Caco-2 (cell line): ENCODE measurements around the gene COL9A3. TPM values are rescaled to one million over a fixed set of nuclear protein-coding genes. Genes with fewer than 3 reads are reported as not detected.

Experiments
- BruUV-seq: library from RNA; stranded (reverse); fragments of 400-500 nt; replicated peaks from 2 replicates; lab custom pipeline; 2021; lab: Mats Ljungman, UMichigan
- CTCF ChIA-PET: fragments of 300-600 bp; sonication (Branson Sonifier 250); formaldehyde crosslinking; loops from one replicate; lab custom pipeline; 2022; ENCODE audit warnings: antibody characterized with exemption; lab: Charles Lee
- POLR2A ChIA-PET: fragments of 300-600 bp; sonication (Branson Sonifier 250); formaldehyde crosslinking; loops from one replicate; lab custom pipeline; 2022; ENCODE audit warnings: antibody characterized with exemption; lab: Charles Lee
- DNase-seq, 2 experiments: peaks; one replicate each; pipeline versions ENCODE4 v3.0.0 to v3.0.0-alpha.2; 2020 to 2022
- H3K27me3 ChIP-seq: replicated peaks from 2 replicates; pipeline ENCODE4 v1.6.0; 2011; ENCODE audit warnings: low read length; ENCODE audit not compliant: control insufficient read depth, insufficient read depth
- H3K36me3 ChIP-seq: 2 replicates; pipeline ENCODE4 v1.5.1; 2011; ENCODE audit warnings: low read length; ENCODE audit not compliant: control insufficient read depth, insufficient read depth
- H3K4me1 ChIP-seq: fragments of 250-450 bp; sonication (Bioruptor Pico); 2 replicates; pipeline ENCODE4 v1.5.1; 2020; ENCODE audit warnings: mild to moderate bottlenecking
- H3K4me3 ChIP-seq: 2 replicates; pipeline ENCODE4 v1.5.1; 2011; ENCODE audit warnings: low read depth, mild to moderate bottlenecking, control low read depth, low read length
- H3K9me3 ChIP-seq: fragments of 250-450 bp; sonication (Bioruptor Pico); 2 replicates; pipeline ENCODE4 v1.5.1; 2020; ENCODE audit warnings: mild to moderate bottlenecking, moderate library complexity
- H3K27ac Mint-ChIP-seq: one replicate; pipeline ENCODE4 v1.8.0; 2022; ENCODE audit warnings: mixed read lengths; ENCODE audit not compliant: unreplicated experiment
- H3K27me3 Mint-ChIP-seq: one replicate; pipeline ENCODE4 v1.8.0; 2022; ENCODE audit warnings: mixed read lengths; ENCODE audit not compliant: insufficient read depth, unreplicated experiment
- H3K36me3 Mint-ChIP-seq: one replicate; pipeline ENCODE4 v1.8.0; 2022; ENCODE audit warnings: mild to moderate bottlenecking, mixed read lengths; ENCODE audit not compliant: insufficient read depth, unreplicated experiment
- H3K4me1 Mint-ChIP-seq: one replicate; pipeline ENCODE4 v1.8.0; 2022; ENCODE audit warnings: low read depth, mixed read lengths; ENCODE audit not compliant: unreplicated experiment
- H3K4me3 Mint-ChIP-seq: one replicate; pipeline ENCODE4 v1.8.0; 2022; ENCODE audit warnings: mild to moderate bottlenecking, moderate library complexity, mixed read lengths; ENCODE audit not compliant: unreplicated experiment
- H3K9me3 Mint-ChIP-seq: one replicate; pipeline ENCODE4 v1.8.0; 2022; ENCODE audit warnings: mixed read lengths; ENCODE audit not compliant: unreplicated experiment
- intact Hi-C: fragments of 100-400 bp; cut with micrococcal nuclease; formaldehyde crosslinking; loops from one replicate; pipeline ENCODE4 v1.10.0; 2022; ENCODE audit not compliant: unreplicated experiment
- total RNA-seq: library from RNA; stranded (reverse); gene quantifications from 2 replicates; pipeline ENCODE4 v1.2.3, GENCODE V29; 2022
- TF ChIP-seq, protein P1 (sequence below), 2 experiments: fragments of 200-600 bp in 1 of 2; IDR thresholded peaks; 1 replicate in 1 of 2; 2 replicates in 1 of 2; pipeline versions ENCODE4 v1.5.1 to v1.8.0; 2011 to 2022; ENCODE audit warnings: antibody characterized with exemption in 1 of 2, control low read depth in 1 of 2, inconsistent platforms in 1 of 2, low read depth in 1 of 2, low read length in 1 of 2, mild to moderate bottlenecking in 1 of 2, moderate library complexity in 1 of 2; ENCODE audit not compliant: insufficient read depth in 1 of 2, severe bottlenecking in 1 of 2, unreplicated experiment in 1 of 2

COL9A3 gene
- total RNA-seq, 1 experiment from 2014 or later: 6.4 TPM

GRCh38 chr20:62820208-62820961, 3.5 kb downstream of the COL9A3 start:
- ChIA-PET CTCF (no interaction called here), POLR2A (no interaction called here)
- no peaks in the 10 kb centered on the region for H3K27me3 Mint-ChIP-seq
- TF ChIP-seq, protein P1, sequence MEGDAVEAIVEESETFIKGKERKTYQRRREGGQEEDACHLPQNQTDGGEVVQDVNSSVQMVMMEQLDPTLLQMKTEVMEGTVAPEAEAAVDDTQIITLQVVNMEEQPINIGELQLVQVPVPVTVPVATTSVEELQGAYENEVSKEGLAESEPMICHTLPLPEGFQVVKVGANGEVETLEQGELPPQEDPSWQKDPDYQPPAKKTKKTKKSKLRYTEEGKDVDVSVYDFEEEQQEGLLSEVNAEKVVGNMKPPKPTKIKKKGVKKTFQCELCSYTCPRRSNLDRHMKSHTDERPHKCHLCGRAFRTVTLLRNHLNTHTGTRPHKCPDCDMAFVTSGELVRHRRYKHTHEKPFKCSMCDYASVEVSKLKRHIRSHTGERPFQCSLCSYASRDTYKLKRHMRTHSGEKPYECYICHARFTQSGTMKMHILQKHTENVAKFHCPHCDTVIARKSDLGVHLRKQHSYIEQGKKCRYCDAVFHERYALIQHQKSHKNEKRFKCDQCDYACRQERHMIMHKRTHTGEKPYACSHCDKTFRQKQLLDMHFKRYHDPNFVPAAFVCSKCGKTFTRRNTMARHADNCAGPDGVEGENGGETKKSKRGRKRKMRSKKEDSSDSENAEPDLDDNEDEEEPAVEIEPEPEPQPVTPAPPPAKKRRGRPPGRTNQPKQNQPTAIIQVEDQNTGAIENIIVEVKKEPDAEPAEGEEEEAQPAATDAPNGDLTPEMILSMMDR (IDR thresholded peaks at IDR 0.05; ENCODE audit: insufficient read depth in 1 of 2, low read depth in 1 of 2, low read length in 1 of 2, severe bottlenecking in 1 of 2, unreplicated experiment in 1 of 2): no peak
- H3K9me3 Mint-ChIP-seq: no peaks in the 10 kb centered on the region
- H3K36me3 ChIP-seq: no peaks in the 10 kb centered on the region
- no peaks in the 10 kb centered on the region for H3K27me3 ChIP-seq
- no peak overlapping the region for H3K27ac Mint-ChIP-seq
- peaks cover 22% of the 10 kb centered on the region for H3K4me1 ChIP-seq
- H3K9me3 ChIP-seq: no peaks in the 10 kb centered on the region
- peaks cover 4% of the 10 kb centered on the region for H3K4me1 Mint-ChIP-seq
- no peak overlapping the region for H3K4me3 ChIP-seq
- BruUV-seq: no TSS peak
- intact Hi-C loops: no loop called here
- no peak for DNase-seq
- H3K36me3 Mint-ChIP-seq: peaks cover 4% of the 10 kb centered on the region
- no peak overlapping the region for H3K4me3 Mint-ChIP-seq

- CTCF ChIA-PET: no interaction called here
- H3K9me3 Mint-ChIP-seq: no peaks in the 10 kb centered on the region
- no peaks in the 10 kb centered on the region for H3K36me3 ChIP-seq
- no peaks in the 10 kb centered on the region for H3K27me3 Mint-ChIP-seq
- H3K4me1 Mint-ChIP-seq: no peaks in the 10 kb centered on the region
- no peaks in the 10 kb centered on the region for H3K9me3 ChIP-seq
- no peak for DNase-seq
- no peak overlapping the region for H3K4me3 ChIP-seq
- intact Hi-C loops: no loop called here
- BruUV-seq: no TSS peak
- no peak overlapping the region for H3K27ac Mint-ChIP-seq
- POLR2A ChIA-PET: no interaction called here
- no peak overlapping the region for H3K4me3 Mint-ChIP-seq
- TF ChIP-seq, protein P1 (IDR thresholded peaks at IDR 0.05; ENCODE audit: insufficient read depth in 1 of 2, low read depth in 1 of 2, low read length in 1 of 2, severe bottlenecking in 1 of 2, unreplicated experiment in 1 of 2): no peak
- no peaks in the 10 kb centered on the region for H3K27me3 ChIP-seq
- H3K4me1 ChIP-seq: peaks cover 15% of the 10 kb centered on the region
- no peaks in the 10 kb centered on the region for H3K36me3 Mint-ChIP-seq
These were observed 4.3 kb downstream of the COL9A3 start for GRCh38 chr20:62820962-62821725.

GRCh38 chr20:62821726-62822210, 4.9 kb downstream of the COL9A3 start:
- Mint-ChIP-seq H3K9me3 (no peaks in the 10 kb centered on the region), H3K4me1 (no peaks in the 10 kb centered on the region), H3K27ac (no peak overlapping the region), H3K4me3 (no peak overlapping the region), H3K36me3 (no peaks in the 10 kb centered on the region), H3K27me3 (no peaks in the 10 kb centered on the region)
- POLR2A ChIA-PET: no interaction called here
- TF ChIP-seq, protein P1 (IDR thresholded peaks at IDR 0.05; ENCODE audit: insufficient read depth in 1 of 2, low read depth in 1 of 2, low read length in 1 of 2, severe bottlenecking in 1 of 2, unreplicated experiment in 1 of 2): no peak
- no TSS peak for BruUV-seq
- H3K4me1 ChIP-seq: peaks cover 10% of the 10 kb centered on the region
- H3K9me3 ChIP-seq: no peaks in the 10 kb centered on the region
- CTCF ChIA-PET: interaction anchor here (0.6 to 1.3 kb wide), 4 partner anchors 23 to 269 kb away, joined by 3 to 7 read pairs (median 4); no protein-coding TSS in a partner anchor
- no peak for DNase-seq
- intact Hi-C loops: no loop called here
- H3K4me3 ChIP-seq: no peak overlapping the region
- H3K36me3 ChIP-seq: no peaks in the 10 kb centered on the region
- H3K27me3 ChIP-seq: no peaks in the 10 kb centered on the region
